WTC11 (cell line): Measurements from ENCODE around the gene MFSD1.

Experiments
- CREB1 ChIP-seq: sonication (generic); formaldehyde crosslinking; IDR thresholded peaks from 2 replicates; pipeline ENCODE4 v1.8.0; 2023; ENCODE audit warnings: mild to moderate bottlenecking, missing genetic modification reagents
- MYBL2 ChIP-seq: sonication (generic); formaldehyde crosslinking; IDR thresholded peaks from 2 replicates; pipeline ENCODE4 v1.8.1; 2023; ENCODE audit warnings: mild to moderate bottlenecking, moderate library complexity, missing genetic modification reagents
- NR1H2 ChIP-seq: sonication (generic); formaldehyde crosslinking; IDR thresholded peaks from 2 replicates; pipeline ENCODE4 v1.9.0; 2021; ENCODE audit warnings: mild to moderate bottlenecking, moderate library complexity, missing genetic modification reagents
- RELA ChIP-seq: sonication (generic); formaldehyde crosslinking; IDR thresholded peaks from 2 replicates; pipeline ENCODE4 v1.8.1; 2022; ENCODE audit warnings: missing genetic modification reagents, mild to moderate bottlenecking, borderline replicate concordance
- SOX15 ChIP-seq: fragments of 250-450 bp; sonication (Bioruptor Pico); IDR thresholded peaks from 2 replicates; pipeline ENCODE4 v1.9.0; 2021; ENCODE audit warnings: mild to moderate bottlenecking
- ZBTB21 ChIP-seq: sonication (generic); formaldehyde crosslinking; IDR thresholded peaks from 2 replicates; pipeline ENCODE4 v1.8.1; 2023; ENCODE audit warnings: mild to moderate bottlenecking, missing genetic modification reagents, borderline replicate concordance
- TF ChIP-seq, protein P1 (sequence below): fragments of 200-600 bp; IDR thresholded peaks from 2 replicates; pipeline ENCODE4 v1.8.0; 2022; ENCODE audit warnings: antibody characterized with exemption
- TF ChIP-seq, protein P2 (sequence below): fragments of 250-450 bp; sonication (Bioruptor Pico); IDR thresholded peaks from 2 replicates; pipeline ENCODE4 v1.9.0; 2021; ENCODE audit warnings: mild to moderate bottlenecking, borderline replicate concordance
- TF ChIP-seq, protein P3 (sequence below): sonication (generic); formaldehyde crosslinking; conservative IDR thresholded peaks from 2 replicates; pipeline ENCODE4 v1.8.1; 2022; ENCODE audit warnings: mild to moderate bottlenecking, missing genetic modification reagents

DNA sequence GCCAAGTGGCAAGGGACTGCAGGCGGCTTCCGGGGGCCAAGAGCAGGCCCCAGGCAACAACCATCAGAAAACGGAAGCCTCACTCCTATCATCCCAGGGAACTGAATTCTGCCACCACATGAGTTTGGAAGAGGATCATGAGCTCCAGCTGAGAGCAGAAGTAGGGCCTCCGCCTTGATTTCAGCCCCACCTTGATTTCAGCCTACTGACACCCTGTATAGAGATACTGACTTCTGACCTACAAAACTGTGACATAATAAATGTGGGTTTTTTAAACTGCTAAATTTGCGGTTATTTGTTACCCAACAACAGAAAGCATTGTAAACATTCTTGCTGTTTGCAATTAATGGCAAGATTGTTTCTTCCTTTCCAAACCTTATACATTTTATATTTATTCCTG, 48.0 kb upstream of the MFSD1 start:
- TF ChIP-seq NR1H2 = no peak
- TF ChIP-seq, protein P1, sequence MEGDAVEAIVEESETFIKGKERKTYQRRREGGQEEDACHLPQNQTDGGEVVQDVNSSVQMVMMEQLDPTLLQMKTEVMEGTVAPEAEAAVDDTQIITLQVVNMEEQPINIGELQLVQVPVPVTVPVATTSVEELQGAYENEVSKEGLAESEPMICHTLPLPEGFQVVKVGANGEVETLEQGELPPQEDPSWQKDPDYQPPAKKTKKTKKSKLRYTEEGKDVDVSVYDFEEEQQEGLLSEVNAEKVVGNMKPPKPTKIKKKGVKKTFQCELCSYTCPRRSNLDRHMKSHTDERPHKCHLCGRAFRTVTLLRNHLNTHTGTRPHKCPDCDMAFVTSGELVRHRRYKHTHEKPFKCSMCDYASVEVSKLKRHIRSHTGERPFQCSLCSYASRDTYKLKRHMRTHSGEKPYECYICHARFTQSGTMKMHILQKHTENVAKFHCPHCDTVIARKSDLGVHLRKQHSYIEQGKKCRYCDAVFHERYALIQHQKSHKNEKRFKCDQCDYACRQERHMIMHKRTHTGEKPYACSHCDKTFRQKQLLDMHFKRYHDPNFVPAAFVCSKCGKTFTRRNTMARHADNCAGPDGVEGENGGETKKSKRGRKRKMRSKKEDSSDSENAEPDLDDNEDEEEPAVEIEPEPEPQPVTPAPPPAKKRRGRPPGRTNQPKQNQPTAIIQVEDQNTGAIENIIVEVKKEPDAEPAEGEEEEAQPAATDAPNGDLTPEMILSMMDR = no peak
- no peak for TF ChIP-seq SOX15 (CRISPR knock-in tag)
- TF ChIP-seq ZBTB21 = no peak
- no peak for TF ChIP-seq CREB1 (CRISPR knock-in tag)
- TF ChIP-seq, protein P2, sequence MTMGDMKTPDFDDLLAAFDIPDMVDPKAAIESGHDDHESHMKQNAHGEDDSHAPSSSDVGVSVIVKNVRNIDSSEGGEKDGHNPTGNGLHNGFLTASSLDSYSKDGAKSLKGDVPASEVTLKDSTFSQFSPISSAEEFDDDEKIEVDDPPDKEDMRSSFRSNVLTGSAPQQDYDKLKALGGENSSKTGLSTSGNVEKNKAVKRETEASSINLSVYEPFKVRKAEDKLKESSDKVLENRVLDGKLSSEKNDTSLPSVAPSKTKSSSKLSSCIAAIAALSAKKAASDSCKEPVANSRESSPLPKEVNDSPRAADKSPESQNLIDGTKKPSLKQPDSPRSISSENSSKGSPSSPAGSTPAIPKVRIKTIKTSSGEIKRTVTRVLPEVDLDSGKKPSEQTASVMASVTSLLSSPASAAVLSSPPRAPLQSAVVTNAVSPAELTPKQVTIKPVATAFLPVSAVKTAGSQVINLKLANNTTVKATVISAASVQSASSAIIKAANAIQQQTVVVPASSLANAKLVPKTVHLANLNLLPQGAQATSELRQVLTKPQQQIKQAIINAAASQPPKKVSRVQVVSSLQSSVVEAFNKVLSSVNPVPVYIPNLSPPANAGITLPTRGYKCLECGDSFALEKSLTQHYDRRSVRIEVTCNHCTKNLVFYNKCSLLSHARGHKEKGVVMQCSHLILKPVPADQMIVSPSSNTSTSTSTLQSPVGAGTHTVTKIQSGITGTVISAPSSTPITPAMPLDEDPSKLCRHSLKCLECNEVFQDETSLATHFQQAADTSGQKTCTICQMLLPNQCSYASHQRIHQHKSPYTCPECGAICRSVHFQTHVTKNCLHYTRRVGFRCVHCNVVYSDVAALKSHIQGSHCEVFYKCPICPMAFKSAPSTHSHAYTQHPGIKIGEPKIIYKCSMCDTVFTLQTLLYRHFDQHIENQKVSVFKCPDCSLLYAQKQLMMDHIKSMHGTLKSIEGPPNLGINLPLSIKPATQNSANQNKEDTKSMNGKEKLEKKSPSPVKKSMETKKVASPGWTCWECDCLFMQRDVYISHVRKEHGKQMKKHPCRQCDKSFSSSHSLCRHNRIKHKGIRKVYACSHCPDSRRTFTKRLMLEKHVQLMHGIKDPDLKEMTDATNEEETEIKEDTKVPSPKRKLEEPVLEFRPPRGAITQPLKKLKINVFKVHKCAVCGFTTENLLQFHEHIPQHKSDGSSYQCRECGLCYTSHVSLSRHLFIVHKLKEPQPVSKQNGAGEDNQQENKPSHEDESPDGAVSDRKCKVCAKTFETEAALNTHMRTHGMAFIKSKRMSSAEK (CRISPR knock-in tag) = no peak
- TF ChIP-seq, protein P3, sequence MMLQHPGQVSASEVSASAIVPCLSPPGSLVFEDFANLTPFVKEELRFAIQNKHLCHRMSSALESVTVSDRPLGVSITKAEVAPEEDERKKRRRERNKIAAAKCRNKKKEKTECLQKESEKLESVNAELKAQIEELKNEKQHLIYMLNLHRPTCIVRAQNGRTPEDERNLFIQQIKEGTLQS (CRISPR knock-in tag) = no peak
- TF ChIP-seq MYBL2 (CRISPR knock-in tag) = no peak
- no peak for TF ChIP-seq RELA (CRISPR knock-in tag)
